Mesodermal cell (in vitro differentiated cells): ENCODE measurements around the gene PPP6R3.
"Not testable (repeated sequence)": the region's sequence is repeated elsewhere in the genome, so short reads cannot be mapped to it uniquely, and the experiment has no call there.

Source experiments
- H3K27ac ChIP-seq: 2 replicates; pipeline ENCODE4 v1.7.0; 2013; ENCODE audit warnings: mild to moderate bottlenecking, low read depth, low read length, moderate library complexity; ENCODE audit not compliant: severe bottlenecking
- H3K36me3 ChIP-seq: 2 replicates; pipeline ENCODE4 v1.7.1; 2013; ENCODE audit warnings: mild to moderate bottlenecking, low read length, moderate library complexity; ENCODE audit not compliant: control insufficient read depth, insufficient read depth
- H3K4me1 ChIP-seq: one replicate; pipeline ENCODE4 v1.7.1; 2013; ENCODE audit warnings: mild to moderate bottlenecking, low read length; ENCODE audit not compliant: insufficient read depth, control insufficient read depth, poor library complexity, severe bottlenecking
- H3K4me3 ChIP-seq: 2 replicates; pipeline ENCODE4 v1.7.0; 2013; ENCODE audit warnings: low read length, control low read depth, mild to moderate bottlenecking; ENCODE audit not compliant: insufficient read depth, poor library complexity, severe bottlenecking; ENCODE audit errors: extremely low read depth
- H3K9me3 ChIP-seq: 2 replicates; pipeline ENCODE4 v1.7.1; 2013; ENCODE audit warnings: mild to moderate bottlenecking, low read length, moderate library complexity; ENCODE audit not compliant: control insufficient read depth
- WGBS, 2 experiments: methylation state at CpG; one replicate each; pipeline ENCODE4 v1.1.5; 2013; ENCODE audit warnings: missing lambda C conversion rate in 2 of 2; ENCODE audit not compliant: insufficient coverage in 2 of 2; 5-methylcytosine and 5-hydroxymethylcytosine counted together

PPP6R3 gene

DNA sequence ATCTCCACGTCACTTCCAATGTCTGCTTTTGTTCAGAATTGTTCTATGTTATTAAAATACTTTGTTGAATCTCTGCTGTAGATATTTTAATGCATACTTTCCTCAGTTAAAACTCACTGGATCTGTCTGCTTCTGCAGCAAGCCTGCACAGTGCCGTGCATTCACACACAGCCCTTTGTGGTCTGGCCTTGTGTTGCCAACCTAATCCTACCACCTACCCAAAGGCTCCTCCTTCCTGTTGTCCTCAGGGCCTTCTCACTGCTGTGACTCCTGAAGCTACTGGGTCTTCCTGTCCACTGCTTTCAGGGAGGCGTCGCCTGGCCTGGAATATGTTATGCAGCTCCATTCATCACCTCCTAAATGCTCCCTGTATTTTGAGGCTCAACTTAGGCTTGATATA lies 67.0 kb downstream of the PPP6R3 start:
- Histone ChIP-seq H3K4me3 (no peak overlapping the region), H3K9me3 (no peaks in the 10 kb centered on the region), H3K36me3 (peaks cover 88% of the 10 kb centered on the region), H3K4me1 (peaks cover 3% of the 10 kb centered on the region), H3K27ac (no peak overlapping the region)
- WGBS, 2 experiments, result 92 to 100% methylated on average over 1 to 2 of the region's 4 CpGs

DNA sequence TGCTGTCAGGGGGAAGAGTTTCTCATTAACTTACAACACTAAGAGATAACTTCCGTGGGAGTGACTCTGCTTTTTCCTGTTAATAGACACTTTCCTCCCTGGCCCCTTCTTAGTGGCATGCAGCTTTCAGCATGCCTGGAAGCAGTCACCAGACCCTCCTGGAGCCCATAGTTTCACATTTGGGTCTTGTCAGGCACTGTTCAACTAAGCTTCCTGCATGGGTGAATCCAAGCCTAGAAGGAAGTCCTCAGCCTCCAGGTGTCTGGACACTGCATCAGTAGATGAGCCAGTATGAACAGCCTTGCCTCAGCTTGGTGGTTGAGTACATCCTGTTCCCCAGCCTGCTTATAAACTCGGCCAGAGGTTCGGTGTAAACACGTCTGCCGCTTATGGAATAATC lies 68.1 kb downstream of the PPP6R3 start:
- Histone ChIP-seq H3K4me1 (peaks cover 1% of the 10 kb centered on the region), H3K4me3 (no peak overlapping the region), H3K9me3 (no peaks in the 10 kb centered on the region), H3K27ac (peak overlapping the region; percentile 48), H3K36me3 (peaks cover 88% of the 10 kb centered on the region)
- WGBS, 2 experiments, result 89 to 100% methylated on average over 3 to 5 of the region's 5 CpGs

DNA sequence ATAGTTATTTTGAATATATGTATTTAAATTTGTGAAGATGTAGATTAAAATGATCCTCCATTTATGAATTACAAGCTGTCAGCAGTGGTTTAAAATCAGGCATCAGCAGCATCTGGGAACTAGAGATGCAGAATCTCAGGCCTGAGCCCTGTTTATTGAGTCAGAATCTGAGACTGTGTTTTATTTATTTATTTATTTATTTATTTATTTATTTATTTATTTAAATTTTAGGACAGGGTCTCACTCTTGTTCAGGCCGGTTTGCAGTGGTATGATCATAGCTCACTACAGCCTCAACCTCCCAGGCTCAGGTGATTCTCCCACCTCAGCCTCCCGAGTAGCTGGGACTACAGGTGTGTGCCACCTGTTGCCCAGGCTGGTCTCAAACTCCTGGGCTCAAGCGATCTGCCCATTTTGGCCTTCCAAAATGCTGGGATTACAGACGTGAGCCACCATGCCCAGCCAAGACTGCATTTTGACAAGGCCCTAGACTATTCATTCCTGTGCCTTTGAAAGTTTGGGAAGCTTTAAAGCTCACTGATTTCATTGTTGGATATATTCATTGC lies 70.7 kb downstream of the PPP6R3 start:
- Histone ChIP-seq H3K36me3 (peaks cover 89% of the 10 kb centered on the region), H3K4me3 (no peak overlapping the region), H3K4me1 (no peaks in the 10 kb centered on the region), H3K27ac (no peak overlapping the region), H3K9me3 (no peaks in the 10 kb centered on the region)
- 94 to 100% methylated on average over 3 to 4 of the region's 4 CpGs for WGBS, 2 experiments

- peaks cover 90% of the 10 kb centered on the region for H3K36me3 ChIP-seq
- 93 to 100% methylated on average over 4 to 5 of the region's 5 CpGs for whole genome bisulfite sequencing, 2 experiments
- H3K9me3 ChIP-seq, result no peaks in the 10 kb centered on the region
- no peaks in the 10 kb centered on the region for H3K4me1 ChIP-seq
- H3K4me3 ChIP-seq, result no peak overlapping the region
- H3K27ac ChIP-seq, result no peak overlapping the region
Measured at GRCh38 chr11:68532727-68533369, 72.3 kb downstream of the PPP6R3 start.

DNA sequence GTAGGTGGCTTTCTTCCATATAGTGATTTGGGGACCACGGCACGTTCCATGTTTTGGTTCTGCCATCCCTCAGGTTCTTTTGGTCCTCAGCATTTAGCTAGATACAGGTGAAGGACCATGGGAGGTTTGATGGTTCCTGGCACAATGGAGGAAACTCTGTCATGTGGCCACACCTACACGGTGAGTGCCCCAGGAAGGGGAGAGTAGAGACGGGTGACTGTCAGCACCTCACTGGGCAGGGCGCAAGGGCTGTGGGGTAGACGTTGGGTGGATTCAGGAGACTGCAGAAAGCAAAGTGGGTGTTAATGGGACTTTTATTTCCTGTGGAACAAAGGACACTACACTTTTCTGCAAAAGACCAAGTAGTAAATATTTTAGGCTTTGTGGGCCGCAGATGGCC lies 73.4 kb downstream of the PPP6R3 start:
- H3K4me3 ChIP-seq, result no peak overlapping the region
- no peaks in the 10 kb centered on the region for H3K4me1 ChIP-seq
- WGBS, 2 experiments, result 92 to 98% methylated on average over 4 to 5 of the region's 7 CpGs
- H3K9me3 ChIP-seq, result no peaks in the 10 kb centered on the region
- no peak overlapping the region for H3K27ac ChIP-seq
- peaks cover 90% of the 10 kb centered on the region for H3K36me3 ChIP-seq

- no peaks in the 10 kb centered on the region for H3K9me3 ChIP-seq
- peaks cover 91% of the 10 kb centered on the region for H3K36me3 ChIP-seq
- WGBS, 2 experiments, result 99 to 100% methylated on average over 7 to 8 of the region's 8 CpGs
- no peak overlapping the region for H3K27ac ChIP-seq
- no peaks in the 10 kb centered on the region for H3K4me1 ChIP-seq
- no peak overlapping the region for H3K4me3 ChIP-seq
Measured at GRCh38 chr11:68535098-68535497, 74.5 kb downstream of the PPP6R3 start.

DNA sequence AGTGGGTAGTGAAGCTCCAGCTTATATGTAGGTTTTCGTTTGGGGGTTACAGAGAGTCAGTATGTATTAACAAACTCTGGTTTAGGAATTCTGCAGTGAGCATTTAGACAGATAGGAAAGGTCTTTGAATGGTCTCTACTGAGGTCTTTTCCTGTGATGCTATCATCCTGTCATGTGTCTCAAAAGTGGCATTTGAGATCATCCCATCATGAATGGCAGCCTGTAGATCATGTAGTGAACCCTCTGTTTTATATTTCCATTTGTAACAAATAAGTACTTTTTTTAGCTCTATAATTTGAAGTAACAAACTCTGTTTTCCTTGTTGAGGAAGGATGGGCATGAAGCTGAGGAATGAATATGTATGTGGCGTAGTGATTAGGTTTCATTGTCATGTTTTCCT lies 76.2 kb downstream of the PPP6R3 start:
- WGBS, 2 experiments, result 75 to 100% methylated on average over 1 of the region's 2 CpGs
- Histone ChIP-seq H3K36me3 (peaks cover 92% of the 10 kb centered on the region), H3K4me3 (no peak overlapping the region), H3K9me3 (no peaks in the 10 kb centered on the region), H3K4me1 (peaks cover 5% of the 10 kb centered on the region), H3K27ac (no peak overlapping the region)

DNA sequence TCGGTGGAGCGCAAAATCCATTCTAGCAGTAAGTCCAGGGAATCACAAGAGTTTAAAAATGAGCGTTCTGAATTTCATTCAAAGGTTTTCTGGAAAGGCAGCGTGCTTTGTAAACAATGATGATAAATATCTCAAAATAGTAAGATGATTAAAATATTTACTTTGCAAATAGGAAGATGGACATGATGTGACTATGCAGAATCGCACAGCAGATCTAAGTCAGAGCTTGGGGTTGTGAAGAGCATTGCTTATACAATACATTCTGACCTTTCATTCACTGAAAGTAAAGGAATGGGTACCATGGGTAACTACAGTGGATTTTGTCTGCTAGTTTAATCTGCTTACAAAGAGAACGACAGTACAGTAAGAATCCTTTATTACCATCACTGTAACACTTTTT lies 77.5 kb downstream of the PPP6R3 start:
- Histone ChIP-seq H3K36me3 (peaks cover 84% of the 10 kb centered on the region), H3K4me1 (peaks cover 11% of the 10 kb centered on the region), H3K4me3 (no peak overlapping the region), H3K27ac (no peak overlapping the region), H3K9me3 (no peaks in the 10 kb centered on the region)
- 100% methylated on average over 2 of the region's 6 CpGs for WGBS, 2 experiments

- WGBS, 2 experiments, result 97 to 100% methylated on average over 2 of the region's 2 CpGs
- Histone ChIP-seq H3K27ac (no peak overlapping the region), H3K9me3 (no peaks in the 10 kb centered on the region), H3K36me3 (peaks cover 84% of the 10 kb centered on the region), H3K4me1 (peaks cover 12% of the 10 kb centered on the region), H3K4me3 (no peak overlapping the region)
Measured at GRCh38 chr11:68539395-68539794, 78.8 kb downstream of the PPP6R3 start.

DNA sequence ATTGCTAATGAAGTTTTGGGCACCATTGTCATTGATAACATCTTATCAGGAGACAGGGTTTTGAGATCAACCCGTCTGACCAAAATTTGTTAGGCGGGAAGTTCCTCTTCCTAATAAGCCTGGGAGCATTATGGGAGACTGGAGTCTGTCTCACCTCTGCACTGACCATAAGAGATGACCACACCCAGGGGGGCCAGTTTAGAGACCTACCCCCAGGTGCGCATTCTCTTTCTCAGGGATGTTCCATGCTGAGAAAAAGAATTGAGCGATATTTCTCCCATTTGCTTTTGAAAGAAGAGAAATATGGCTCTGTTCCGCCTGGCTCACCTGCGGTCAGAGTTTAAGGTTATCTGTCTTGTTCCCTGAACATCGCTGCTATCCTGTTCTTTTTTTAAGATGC lies 80.0 kb downstream of the PPP6R3 start:
- 87 to 90% methylated on average over 7 of the region's 7 CpGs for WGBS, 2 experiments
- not testable (repeated sequence) for H3K9me3 ChIP-seq, H3K27ac ChIP-seq, H3K4me3 ChIP-seq
- Histone ChIP-seq H3K4me1 (peaks cover 13% of the 10 kb centered on the region), H3K36me3 (peaks cover 85% of the 10 kb centered on the region)

DNA sequence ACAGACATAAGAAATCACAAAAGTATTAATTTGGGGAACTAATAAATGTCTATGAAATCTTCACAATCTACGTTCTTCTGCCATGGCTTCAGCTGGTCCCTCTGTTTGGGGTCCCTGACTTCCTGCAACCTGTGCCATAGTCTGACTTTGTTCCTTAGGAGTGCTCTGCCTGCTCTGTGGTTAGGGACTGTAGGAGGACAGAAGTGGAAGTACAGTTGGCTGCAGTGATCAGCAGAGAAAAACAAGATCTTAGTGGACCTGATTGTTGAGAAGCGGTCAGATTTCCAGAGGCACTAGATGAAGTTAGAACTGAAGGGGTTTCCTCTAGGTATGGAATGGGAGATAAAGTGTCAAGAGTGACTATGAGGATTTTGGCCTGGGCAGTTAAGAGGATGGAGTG lies 80.6 kb downstream of the PPP6R3 start:
- WGBS, 2 experiments, result 97 to 100% methylated on average over 1 to 2 of the region's 2 CpGs
- H3K9me3 ChIP-seq, result no peaks in the 10 kb centered on the region
- no peak overlapping the region for H3K4me3 ChIP-seq
- no peak overlapping the region for H3K27ac ChIP-seq
- peaks cover 85% of the 10 kb centered on the region for H3K36me3 ChIP-seq
- peaks cover 19% of the 10 kb centered on the region for H3K4me1 ChIP-seq
